PC-9 (cell line): ENCODE results near the gene ZNF143. TPM values are rescaled to one million over a fixed set of nuclear protein-coding genes. Genes with fewer than 3 reads are reported as not detected.

Experiments used
- BruUV-seq: library from RNA; stranded (reverse); fragments of 400-500 nt; replicated peaks from 2 replicates; lab custom pipeline; 2021; lab: Mats Ljungman, UMichigan
- CTCF ChIA-PET: fragments of 300-600 bp; sonication (Branson Sonifier 250); formaldehyde crosslinking; loops from one replicate; lab custom pipeline; 2022; ENCODE audit warnings: antibody characterized with exemption; lab: Charles Lee
- POLR2A ChIA-PET: fragments of 300-600 bp; sonication (Branson Sonifier 250); formaldehyde crosslinking; loops from one replicate; lab custom pipeline; 2022; ENCODE audit warnings: antibody characterized with exemption; ENCODE audit not compliant: unreplicated experiment; lab: Charles Lee
- DNase-seq, 2 experiments: peaks; one replicate each; pipeline versions ENCODE4 v3.0.0 to v3.0.0-alpha.2; 2015 to 2022; ENCODE audit warnings: mixed read lengths in 1 of 2
- H2AFZ ChIP-seq: fragments of 200-600 bp; sonication (generic); 2 replicates; pipeline ENCODE4 v1.8.1; 2017; ENCODE audit warnings: antibody characterized with exemption
- H3F3A ChIP-seq: fragments of 200-600 bp; sonication (generic); 2 replicates; pipeline ENCODE4 v1.8.1; 2017; ENCODE audit warnings: antibody characterized with exemption, mild to moderate bottlenecking, low read depth; ENCODE audit not compliant: insufficient read depth
- H3K27ac ChIP-seq: fragments of 200-600 bp; sonication (generic); 2 replicates; pipeline ENCODE4 v1.6.1; 2016; ENCODE audit warnings: mixed run types
- H3K27me3 ChIP-seq: fragments of 200-600 bp; sonication (generic); 2 replicates; pipeline ENCODE4 v1.6.1; 2016; ENCODE audit warnings: low read depth, mixed run types; ENCODE audit not compliant: insufficient read depth
- H3K36me3 ChIP-seq: fragments of 200-600 bp; sonication (generic); 2 replicates; pipeline ENCODE4 v1.6.1; 2016; ENCODE audit warnings: low read depth, mixed run types
- H3K4me1 ChIP-seq: fragments of 200-600 bp; sonication (generic); replicated peaks from 2 replicates; pipeline ENCODE4 v1.6.1; 2016; ENCODE audit warnings: mixed run types; ENCODE audit not compliant: insufficient read depth
- H3K4me2 ChIP-seq: fragments of 200-600 bp; sonication (generic); 2 replicates; pipeline ENCODE4 v1.6.1; 2017; ENCODE audit warnings: mixed run types
- H3K4me3 ChIP-seq: fragments of 200-600 bp; sonication (generic); 2 replicates; pipeline ENCODE4 v1.6.1; 2016; ENCODE audit warnings: mixed run types
- H3K79me2 ChIP-seq: fragments of 200-600 bp; sonication (generic); 2 replicates; pipeline ENCODE4 v1.6.1; 2017; ENCODE audit warnings: low read depth, mixed run types
- H3K9me2 ChIP-seq: fragments of 200-600 bp; sonication (generic); 2 replicates; pipeline ENCODE4 v1.8.1; 2017; ENCODE audit warnings: mild to moderate bottlenecking; ENCODE audit not compliant: insufficient read depth
- H3K9me3 ChIP-seq: fragments of 200-600 bp; sonication (generic); 2 replicates; pipeline ENCODE4 v1.8.1; 2016; ENCODE audit warnings: low read depth; ENCODE audit not compliant: insufficient read depth
- H4K20me1 ChIP-seq: fragments of 200-600 bp; sonication (generic); 2 replicates; pipeline ENCODE4 v1.8.1; 2017; ENCODE audit not compliant: insufficient read depth
- EZH2 ChIP-seq: fragments of 200-600 bp; sonication (generic); IDR thresholded peaks from 2 replicates; pipeline ENCODE4 v1.8.0; 2017; ENCODE audit warnings: antibody characterized with exemption, low read depth
- intact Hi-C: fragments of 100-400 bp; cut with micrococcal nuclease; formaldehyde crosslinking; loops from one replicate; pipeline ENCODE4 v1.10.0; 2022; ENCODE audit not compliant: unreplicated experiment
- total RNA-seq: library from RNA; stranded (reverse); gene quantifications from 2 replicates; pipeline ENCODE4 v1.2.3, GENCODE V29; 2021
- TF ChIP-seq, protein P1 (sequence below): fragments of 200-600 bp; sonication (generic); conservative IDR thresholded peaks from 2 replicates; pipeline ENCODE4 v1.6.1; 2017; ENCODE audit warnings: mixed run types, antibody characterized with exemption, mild to moderate bottlenecking, moderate library complexity

ZNF143 gene
- total RNA-seq, 1 experiment from 2014 or later = 16.5 TPM

GRCh38 chr11:9455722-9456121 lies 5.1 kb upstream of the ZNF143 start:
- no TSS peak for BruUV-seq
- TF ChIP-seq EZH2 = no peak
- TF ChIP-seq, protein P1, sequence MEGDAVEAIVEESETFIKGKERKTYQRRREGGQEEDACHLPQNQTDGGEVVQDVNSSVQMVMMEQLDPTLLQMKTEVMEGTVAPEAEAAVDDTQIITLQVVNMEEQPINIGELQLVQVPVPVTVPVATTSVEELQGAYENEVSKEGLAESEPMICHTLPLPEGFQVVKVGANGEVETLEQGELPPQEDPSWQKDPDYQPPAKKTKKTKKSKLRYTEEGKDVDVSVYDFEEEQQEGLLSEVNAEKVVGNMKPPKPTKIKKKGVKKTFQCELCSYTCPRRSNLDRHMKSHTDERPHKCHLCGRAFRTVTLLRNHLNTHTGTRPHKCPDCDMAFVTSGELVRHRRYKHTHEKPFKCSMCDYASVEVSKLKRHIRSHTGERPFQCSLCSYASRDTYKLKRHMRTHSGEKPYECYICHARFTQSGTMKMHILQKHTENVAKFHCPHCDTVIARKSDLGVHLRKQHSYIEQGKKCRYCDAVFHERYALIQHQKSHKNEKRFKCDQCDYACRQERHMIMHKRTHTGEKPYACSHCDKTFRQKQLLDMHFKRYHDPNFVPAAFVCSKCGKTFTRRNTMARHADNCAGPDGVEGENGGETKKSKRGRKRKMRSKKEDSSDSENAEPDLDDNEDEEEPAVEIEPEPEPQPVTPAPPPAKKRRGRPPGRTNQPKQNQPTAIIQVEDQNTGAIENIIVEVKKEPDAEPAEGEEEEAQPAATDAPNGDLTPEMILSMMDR = no peak
- intact Hi-C loops = no loop called here
- no peaks in the 10 kb centered on the region for H4K20me1 ChIP-seq
- H3K27me3 ChIP-seq = no peaks in the 10 kb centered on the region
- CTCF ChIA-PET = no interaction called here
- no peaks in the 10 kb centered on the region for H3K9me2 ChIP-seq
- no peak overlapping the region for H3K4me2 ChIP-seq
- H3K27ac ChIP-seq = no peak overlapping the region
- no peak overlapping the region for H2AFZ ChIP-seq
- POLR2A ChIA-PET = no interaction called here
- H3K79me2 ChIP-seq = peaks cover 13% of the 10 kb centered on the region
- no peaks in the 10 kb centered on the region for H3K36me3 ChIP-seq
- H3K4me3 ChIP-seq = no peak overlapping the region
- H3K9me3 ChIP-seq = no peaks in the 10 kb centered on the region; the same call in 1 of the 2 replicates
- DNase-seq = no peak
- peaks cover 13% of the 10 kb centered on the region; the same call in 1 of the 2 replicates for H3F3A ChIP-seq
- no peaks in the 10 kb centered on the region for H3K4me1 ChIP-seq

DNA sequence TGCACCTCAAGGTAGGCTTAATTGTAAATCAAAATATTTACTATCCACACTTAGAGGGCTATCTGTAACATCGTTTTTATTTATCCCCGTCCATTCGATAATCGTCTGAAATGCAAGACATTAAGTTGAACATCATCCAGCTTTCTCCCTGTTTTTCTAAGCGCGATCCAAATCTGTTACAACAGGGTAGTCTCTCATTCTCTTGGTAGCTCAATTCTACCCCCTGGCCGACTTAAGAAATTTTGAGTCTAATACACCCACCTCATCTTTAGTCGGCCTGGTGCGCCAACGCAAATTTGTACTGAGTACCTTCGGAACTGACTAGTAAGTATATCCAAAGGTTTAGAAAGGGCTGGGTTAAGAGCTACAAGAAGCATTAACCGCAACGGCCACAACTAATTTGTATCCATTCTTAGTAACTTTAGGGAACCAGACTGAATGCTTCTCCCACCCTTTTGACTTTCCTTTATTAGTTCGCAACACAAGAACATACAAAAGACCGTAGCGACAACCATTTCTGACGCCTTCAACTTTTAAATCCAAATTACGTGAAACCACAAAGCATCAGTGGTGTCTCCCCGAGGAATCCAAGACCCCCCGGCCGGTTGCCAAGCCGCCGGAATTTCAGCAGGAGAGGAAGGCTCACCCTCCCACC lies 1.0 kb upstream of the ZNF143 start:
- Histone ChIP-seq H3K4me2 (peak overlapping the region; percentile 93), H3K27ac (peak overlapping the region; percentile 90), H3K36me3 (no peaks in the 10 kb centered on the region), H3K79me2 (peaks cover 47% of the 10 kb centered on the region), H3K4me3 (peak overlapping the region; percentile 88), H4K20me1 (no peaks in the 10 kb centered on the region), H3K4me1 (peaks cover 22% of the 10 kb centered on the region), H2AFZ (peak overlapping the region; percentile 40; the same call in 1 of the 2 replicates), H3K27me3 (no peaks in the 10 kb centered on the region), H3K9me2 (no peaks in the 10 kb centered on the region), H3K9me3 (no peaks in the 10 kb centered on the region), H3F3A (peaks cover 17% of the 10 kb centered on the region)
- no TSS peak for BruUV-seq
- ChIA-PET CTCF (interaction anchor here (0.5 to 0.6 kb wide), 2 partner anchors 138 to 1095 kb away, joined by 3 to 5 read pairs; no protein-coding TSS in a partner anchor), POLR2A (interaction anchor here (0.6 to 1.2 kb wide), 8 partner anchors 109 to 1297 kb away, joined by 3 to 14 read pairs (median 5); no protein-coding TSS in a partner anchor)
- TF ChIP-seq, protein P1 = no peak
- no peak for TF ChIP-seq EZH2
- DNase-seq = no peak
- intact Hi-C loops = loop anchor here (1.0 to 2.0 kb wide), 3 partner anchors 109 to 153 kb away; partner anchors contain the start of gene TMEM41B

GRCh38 chr11:9461063-9461759 lies 399 bp downstream of the ZNF143 start:
- peaks cover 22% of the 10 kb centered on the region for H3K4me1 ChIP-seq
- peaks cover 14% of the 10 kb centered on the region for H3F3A ChIP-seq
- BruUV-seq = TSS peak; percentile 79
- peak overlapping the region; percentile 86 for H3K4me3 ChIP-seq
- ChIA-PET CTCF (interaction anchor here (0.6 kb wide), 1 partner anchor 864 kb away, joined by 3 read pairs; no protein-coding TSS in a partner anchor), POLR2A (interaction anchor here (0.6 to 1.2 kb wide), 5 partner anchors 108 to 161 kb away, joined by 3 to 14 read pairs (median 5); partner anchors contain the start of gene WEE1)
- TF ChIP-seq, protein P1 = no peak
- TF ChIP-seq EZH2 = no peak
- peaks cover 50% of the 10 kb centered on the region for H3K79me2 ChIP-seq
- 0 out of 2 replicates have a peak overlapping the region, but pooled peaks have one; percentile 40 for H2AFZ ChIP-seq
- H4K20me1 ChIP-seq = no peaks in the 10 kb centered on the region
- intact Hi-C loops = loop anchor here (2.0 kb wide), 2 partner anchors 108 to 152 kb away; no protein-coding TSS in a partner anchor
- DNase-seq = peak; percentile 71 to 76
- peak overlapping the region; percentile 98 for H3K4me2 ChIP-seq
- no peaks in the 10 kb centered on the region for H3K27me3 ChIP-seq
- H3K36me3 ChIP-seq = no peaks in the 10 kb centered on the region
- peak overlapping the region; percentile 96 for H3K27ac ChIP-seq
- no peaks in the 10 kb centered on the region for H3K9me3 ChIP-seq
- no peaks in the 10 kb centered on the region for H3K9me2 ChIP-seq
